Neural cell (in vitro differentiated cells): ENCODE measurements around the gene SURF1. TPM values are rescaled to one million over a fixed set of nuclear protein-coding genes. Genes with fewer than 3 reads are reported as not detected.

Experiments
- H2AFZ ChIP-seq: fragments of 200-600, 300-800 bp; sonication (generic), shearing (Covaris generic); 2 replicates; pipeline ENCODE4 v1.6.0; 2014; ENCODE audit warnings: low read depth, mild to moderate bottlenecking, antibody characterized with exemption, low read length, moderate library complexity
- H3F3A ChIP-seq: fragments of 200-600 bp; shearing (Covaris generic); 2 replicates; pipeline ENCODE4 v1.6.1; 2016; ENCODE audit warnings: mild to moderate bottlenecking, moderate library complexity, mixed read lengths, antibody characterized with exemption, low read length; ENCODE audit not compliant: insufficient read depth, poor library complexity, severe bottlenecking
- H3K27ac ChIP-seq: fragments of 200-600, 300-800 bp; sonication (generic), shearing (Covaris generic); 2 replicates; pipeline ENCODE4 v1.5.1; 2014; ENCODE audit warnings: mild to moderate bottlenecking, low read length, moderate library complexity
- H3K27me3 ChIP-seq: fragments of 300-800, 200-600 bp; sonication (generic), shearing (Covaris generic); 2 replicates; pipeline ENCODE4 v1.6.0; 2014; ENCODE audit warnings: mild to moderate bottlenecking, low read depth, low read length, moderate library complexity; ENCODE audit not compliant: insufficient read depth
- H3K36me3 ChIP-seq: fragments of 300-800, 200-600 bp; sonication (generic), shearing (Covaris generic); 2 replicates; pipeline ENCODE4 v1.5.1; 2014; ENCODE audit warnings: mild to moderate bottlenecking, antibody characterized with exemption, low read length, moderate library complexity; ENCODE audit not compliant: insufficient read depth
- H3K4me2 ChIP-seq: fragments of 300-800, 200-600 bp; sonication (generic), shearing (Covaris generic); 2 replicates; pipeline ENCODE4 v1.6.0; 2014; ENCODE audit warnings: mild to moderate bottlenecking, low read length
- H3K4me3 ChIP-seq: fragments of 300-800, 200-600 bp; sonication (generic), shearing (Covaris generic); 2 replicates; pipeline ENCODE4 v1.5.1; 2014; ENCODE audit warnings: mild to moderate bottlenecking, low read length, moderate library complexity
- H3K79me2 ChIP-seq: fragments of 200-600 bp; shearing (Covaris generic); replicated peaks from 2 replicates; pipeline ENCODE4 v1.6.0; 2014; ENCODE audit warnings: mild to moderate bottlenecking, low read length, moderate library complexity; ENCODE audit not compliant: insufficient read depth
- H3K9ac ChIP-seq: fragments of 300-800, 200-600 bp; sonication (generic), shearing (Covaris generic); 2 replicates; pipeline ENCODE4 v1.6.1; 2016; ENCODE audit warnings: mild to moderate bottlenecking, low read length, mixed read lengths
- H3K9me2 ChIP-seq: fragments of 200-600 bp; shearing (Covaris generic); 2 replicates; pipeline ENCODE4 v1.6.1; 2016; ENCODE audit warnings: mild to moderate bottlenecking, low read length, mixed read lengths; ENCODE audit not compliant: insufficient read depth
- H3K9me3 ChIP-seq: fragments of 200-600, 300-800 bp; sonication (generic), shearing (Covaris generic); 2 replicates; pipeline ENCODE4 v1.6.1; 2016; ENCODE audit warnings: mild to moderate bottlenecking, mixed run types, low read length, moderate library complexity, mixed read lengths
- H4K20me1 ChIP-seq: fragments of 200-600 bp; shearing (Covaris generic); 2 replicates; pipeline ENCODE4 v1.6.1; 2016; ENCODE audit warnings: mild to moderate bottlenecking, mixed run types; ENCODE audit not compliant: insufficient read depth
- CTCF ChIP-seq: fragments of 450-650 bp; IDR thresholded peaks from 2 replicates; pipeline ENCODE4 v1.5.1; 2014; ENCODE audit warnings: antibody characterized with exemption, mild to moderate bottlenecking, moderate library complexity; ENCODE audit not compliant: poor library complexity, severe bottlenecking
- EP300 ChIP-seq: fragments of 450-650 bp; conservative IDR thresholded peaks from 2 replicates; pipeline ENCODE4 v1.6.1; 2014; ENCODE audit warnings: antibody characterized with exemption, mild to moderate bottlenecking, moderate library complexity; ENCODE audit not compliant: poor library complexity, severe bottlenecking
- EZH2 ChIP-seq: fragments of 200-600, 300-800 bp; shearing (Covaris generic), sonication (generic); IDR thresholded peaks from 2 replicates; pipeline ENCODE4 v1.6.1; 2014; ENCODE audit warnings: antibody characterized with exemption, low read length, borderline replicate concordance, mild to moderate bottlenecking; ENCODE audit not compliant: insufficient read depth, poor library complexity, severe bottlenecking
- MXI1 ChIP-seq: fragments of 450-650 bp; conservative IDR thresholded peaks from 2 replicates; pipeline ENCODE4 v1.6.1; 2014; ENCODE audit warnings: antibody characterized with exemption, mild to moderate bottlenecking; ENCODE audit not compliant: poor library complexity, severe bottlenecking
- POLR2AphosphoS5 ChIP-seq: IDR thresholded peaks from 2 replicates; pipeline ENCODE4 v1.6.1; 2012
- RAD21 ChIP-seq: fragments of 450-650 bp; conservative IDR thresholded peaks from 2 replicates; pipeline ENCODE4 v1.6.1; 2014; ENCODE audit warnings: antibody characterized with exemption, mild to moderate bottlenecking, moderate library complexity
- SMC3 ChIP-seq: fragments of 450-650 bp; conservative IDR thresholded peaks from 2 replicates; pipeline ENCODE4 v1.6.1; 2014; ENCODE audit warnings: antibody characterized with exemption, mild to moderate bottlenecking, moderate library complexity; ENCODE audit not compliant: poor library complexity
- TAF1 ChIP-seq: IDR thresholded peaks from 2 replicates; pipeline ENCODE4 v1.6.1; 2012; ENCODE audit warnings: low read depth
- polyA plus RNA-seq: library from polyadenylated mRNA; depleted of rRNA; stranded (reverse); fragments of >200 nt; gene quantifications from 2 replicates; pipeline ENCODE4 v1.2.3, GENCODE V29; 2014
- TF ChIP-seq, protein P1 (sequence below): IDR thresholded peaks from 2 replicates; pipeline ENCODE4 v1.6.1; 2012; ENCODE audit warnings: borderline replicate concordance

The SURF1 gene
- polyA plus RNA-seq, 1 donor from 2014 or later: 32.3 TPM

DNA sequence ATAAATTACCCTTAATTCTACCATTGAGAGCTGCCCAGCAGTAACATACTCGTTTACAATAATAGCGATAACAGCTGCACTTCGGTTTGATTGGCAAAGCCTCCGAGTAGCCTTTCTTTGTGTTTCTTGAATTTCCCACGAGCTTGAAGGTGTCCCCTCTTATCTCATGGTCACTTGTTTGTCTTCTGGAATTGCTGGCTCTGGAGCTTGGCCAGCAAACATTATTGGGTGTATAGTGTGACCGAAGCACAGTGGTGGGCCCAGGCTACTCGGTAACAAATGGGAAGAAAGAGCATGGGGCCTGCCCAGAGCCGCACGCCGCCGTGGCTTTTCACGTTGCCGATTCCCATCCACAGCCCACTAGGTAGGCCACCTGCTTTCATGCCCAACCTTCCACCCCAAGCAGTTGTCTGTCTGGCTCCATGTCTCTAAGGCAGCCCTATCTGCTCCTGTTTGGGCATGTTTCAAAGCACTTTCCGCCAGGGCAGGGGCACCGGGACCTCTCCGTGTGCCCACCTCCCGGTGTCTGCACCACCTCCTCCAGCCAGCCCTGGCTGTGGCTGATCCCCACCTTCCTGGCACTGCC is 28.5 kb upstream of the SURF1 start:
- Histone ChIP-seq H3K27ac (no peak overlapping the region), H3K9me3 (no peaks in the 10 kb centered on the region), H3K9ac (no peak overlapping the region), H3K9me2 (no peaks in the 10 kb centered on the region), H3K36me3 (no peaks in the 10 kb centered on the region), H2AFZ (no peak overlapping the region), H4K20me1 (no peaks in the 10 kb centered on the region), H3K4me3 (no peak overlapping the region), H3K4me2 (no peak overlapping the region), H3K79me2 (no peaks in the 10 kb centered on the region), H3F3A (no peaks in the 10 kb centered on the region), H3K27me3 (no peaks in the 10 kb centered on the region)
- TF ChIP-seq TAF1: no peak
- no peak for TF ChIP-seq RAD21
- no peak for TF ChIP-seq CTCF
- no peak for TF ChIP-seq SMC3

DNA sequence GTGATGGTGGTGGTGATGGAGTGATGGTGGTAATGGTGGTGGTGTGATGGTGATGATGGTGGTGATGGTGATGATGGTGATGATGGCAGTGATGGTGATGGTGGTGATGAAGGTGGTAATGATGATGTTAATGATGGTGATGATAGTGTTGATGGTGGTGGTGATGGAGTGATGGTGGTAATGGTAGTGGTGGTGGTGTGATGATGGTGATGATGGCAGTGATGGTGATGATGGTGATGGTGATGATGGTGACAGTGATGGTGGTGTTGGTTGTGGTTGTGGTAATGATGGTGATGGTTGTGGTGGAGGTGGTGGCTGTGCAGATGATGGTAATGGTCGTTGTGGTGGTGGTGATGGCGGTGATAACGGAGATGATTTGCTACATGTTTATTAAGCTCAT is 27.2 kb upstream of the SURF1 start:
- H3K9me2 ChIP-seq: no peaks in the 10 kb centered on the region
- no peak overlapping the region for H3K9ac ChIP-seq
- H2AFZ ChIP-seq: no peak overlapping the region
- no peaks in the 10 kb centered on the region for H3F3A ChIP-seq
- no peaks in the 10 kb centered on the region for H4K20me1 ChIP-seq
- TF ChIP-seq POLR2AphosphoS5 (no peak), SMC3 (no peak), CTCF (no peak), TAF1 (no peak), RAD21 (no peak), EP300 (no peak), EZH2 (no peak), MXI1 (no peak)
- TF ChIP-seq, protein P1, sequence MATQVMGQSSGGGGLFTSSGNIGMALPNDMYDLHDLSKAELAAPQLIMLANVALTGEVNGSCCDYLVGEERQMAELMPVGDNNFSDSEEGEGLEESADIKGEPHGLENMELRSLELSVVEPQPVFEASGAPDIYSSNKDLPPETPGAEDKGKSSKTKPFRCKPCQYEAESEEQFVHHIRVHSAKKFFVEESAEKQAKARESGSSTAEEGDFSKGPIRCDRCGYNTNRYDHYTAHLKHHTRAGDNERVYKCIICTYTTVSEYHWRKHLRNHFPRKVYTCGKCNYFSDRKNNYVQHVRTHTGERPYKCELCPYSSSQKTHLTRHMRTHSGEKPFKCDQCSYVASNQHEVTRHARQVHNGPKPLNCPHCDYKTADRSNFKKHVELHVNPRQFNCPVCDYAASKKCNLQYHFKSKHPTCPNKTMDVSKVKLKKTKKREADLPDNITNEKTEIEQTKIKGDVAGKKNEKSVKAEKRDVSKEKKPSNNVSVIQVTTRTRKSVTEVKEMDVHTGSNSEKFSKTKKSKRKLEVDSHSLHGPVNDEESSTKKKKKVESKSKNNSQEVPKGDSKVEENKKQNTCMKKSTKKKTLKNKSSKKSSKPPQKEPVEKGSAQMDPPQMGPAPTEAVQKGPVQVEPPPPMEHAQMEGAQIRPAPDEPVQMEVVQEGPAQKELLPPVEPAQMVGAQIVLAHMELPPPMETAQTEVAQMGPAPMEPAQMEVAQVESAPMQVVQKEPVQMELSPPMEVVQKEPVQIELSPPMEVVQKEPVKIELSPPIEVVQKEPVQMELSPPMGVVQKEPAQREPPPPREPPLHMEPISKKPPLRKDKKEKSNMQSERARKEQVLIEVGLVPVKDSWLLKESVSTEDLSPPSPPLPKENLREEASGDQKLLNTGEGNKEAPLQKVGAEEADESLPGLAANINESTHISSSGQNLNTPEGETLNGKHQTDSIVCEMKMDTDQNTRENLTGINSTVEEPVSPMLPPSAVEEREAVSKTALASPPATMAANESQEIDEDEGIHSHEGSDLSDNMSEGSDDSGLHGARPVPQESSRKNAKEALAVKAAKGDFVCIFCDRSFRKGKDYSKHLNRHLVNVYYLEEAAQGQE: no peak
- no peak overlapping the region for H3K4me2 ChIP-seq
- no peaks in the 10 kb centered on the region for H3K36me3 ChIP-seq
- no peaks in the 10 kb centered on the region for H3K79me2 ChIP-seq
- no peak overlapping the region for H3K4me3 ChIP-seq
- no peaks in the 10 kb centered on the region for H3K27me3 ChIP-seq
- H3K9me3 ChIP-seq: no peaks in the 10 kb centered on the region
- no peak overlapping the region for H3K27ac ChIP-seq
